ENCODE measurements around the gene PIGV. TPM values are rescaled to one million over a fixed set of nuclear protein-coding genes. Genes with fewer than 3 reads are reported as not detected.
"Not testable (repeated sequence)": the region's sequence is repeated elsewhere in the genome, so short reads cannot be mapped to it uniquely, and the experiment has no call there.

Gene PIGV
- total RNA-seq, 2 donors from 2014 or later: 6.4 to 13.8 TPM

DNA sequence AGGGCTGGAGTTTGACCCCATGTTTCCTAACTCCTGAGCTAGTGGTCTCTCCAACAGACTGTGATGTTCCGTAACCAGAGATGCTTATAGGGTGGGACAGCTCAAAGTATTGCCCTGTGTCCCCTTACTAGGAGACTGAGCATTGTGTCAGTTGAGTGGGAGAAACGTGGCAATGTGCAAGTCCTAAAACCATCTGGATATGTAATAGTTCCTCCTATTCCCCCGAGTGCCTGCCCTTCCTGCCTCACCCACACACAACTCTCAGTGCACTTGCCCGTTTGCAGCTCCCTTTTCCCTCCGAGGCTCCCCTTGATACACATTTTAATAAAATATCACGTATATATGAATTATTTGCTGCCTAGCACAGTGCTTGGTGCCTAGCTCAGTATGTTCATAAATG, 3.4 kb downstream of the PIGV start:
- Histone ChIP-seq H3K27me3 (no peaks in the 10 kb centered on the region), H3K4me3 (no peak overlapping the region), H3K36me3 (peaks cover 14% of the 10 kb centered on the region), H3K4me1 (peaks cover 0 to 37% of the 10 kb centered on the region in 2 donors), H3K27ac (peak overlapping the region in 1 of 2 donors; percentile 5), H3K9me3 (no peaks in the 10 kb centered on the region)
- TF ChIP-seq, protein P1, sequence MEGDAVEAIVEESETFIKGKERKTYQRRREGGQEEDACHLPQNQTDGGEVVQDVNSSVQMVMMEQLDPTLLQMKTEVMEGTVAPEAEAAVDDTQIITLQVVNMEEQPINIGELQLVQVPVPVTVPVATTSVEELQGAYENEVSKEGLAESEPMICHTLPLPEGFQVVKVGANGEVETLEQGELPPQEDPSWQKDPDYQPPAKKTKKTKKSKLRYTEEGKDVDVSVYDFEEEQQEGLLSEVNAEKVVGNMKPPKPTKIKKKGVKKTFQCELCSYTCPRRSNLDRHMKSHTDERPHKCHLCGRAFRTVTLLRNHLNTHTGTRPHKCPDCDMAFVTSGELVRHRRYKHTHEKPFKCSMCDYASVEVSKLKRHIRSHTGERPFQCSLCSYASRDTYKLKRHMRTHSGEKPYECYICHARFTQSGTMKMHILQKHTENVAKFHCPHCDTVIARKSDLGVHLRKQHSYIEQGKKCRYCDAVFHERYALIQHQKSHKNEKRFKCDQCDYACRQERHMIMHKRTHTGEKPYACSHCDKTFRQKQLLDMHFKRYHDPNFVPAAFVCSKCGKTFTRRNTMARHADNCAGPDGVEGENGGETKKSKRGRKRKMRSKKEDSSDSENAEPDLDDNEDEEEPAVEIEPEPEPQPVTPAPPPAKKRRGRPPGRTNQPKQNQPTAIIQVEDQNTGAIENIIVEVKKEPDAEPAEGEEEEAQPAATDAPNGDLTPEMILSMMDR (IDR thresholded peaks at IDR 0.05): no peak
- DNase-seq (ENCODE audit: low spot score): no peak

DNA sequence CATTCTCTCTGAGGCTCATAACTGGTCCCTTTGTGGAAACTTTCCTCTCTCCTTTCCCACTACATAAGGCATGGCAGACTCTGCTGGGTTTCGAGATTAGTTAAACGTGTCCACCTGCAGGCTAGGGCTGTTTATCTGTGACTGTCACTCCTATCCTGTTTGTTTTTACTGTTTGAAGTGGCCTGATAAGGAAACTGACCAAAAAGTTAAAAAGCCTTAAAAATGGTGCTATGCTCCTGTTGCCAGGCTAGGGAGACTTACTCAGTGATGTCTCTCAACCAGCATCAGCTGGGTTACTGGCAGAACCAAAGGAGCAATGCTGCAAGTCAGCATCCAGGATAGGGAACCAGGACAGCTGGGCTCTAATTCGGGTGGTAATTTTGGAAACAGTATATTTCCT, 3.9 kb downstream of the PIGV start:
- no peak for DNase-seq (ENCODE audit: low spot score)
- no peaks in the 10 kb centered on the region for H3K27me3 ChIP-seq
- TF ChIP-seq, protein P1 (IDR thresholded peaks at IDR 0.05): no peak
- H3K27ac ChIP-seq: peak overlapping the region in 1 of 2 donors; percentile 26
- H3K9me3 ChIP-seq: no peaks in the 10 kb centered on the region
- H3K4me1 ChIP-seq: peaks cover 0 to 35% of the 10 kb centered on the region in 2 donors
- H3K4me3 ChIP-seq: no peak overlapping the region
- peaks cover 14% of the 10 kb centered on the region for H3K36me3 ChIP-seq

DNA sequence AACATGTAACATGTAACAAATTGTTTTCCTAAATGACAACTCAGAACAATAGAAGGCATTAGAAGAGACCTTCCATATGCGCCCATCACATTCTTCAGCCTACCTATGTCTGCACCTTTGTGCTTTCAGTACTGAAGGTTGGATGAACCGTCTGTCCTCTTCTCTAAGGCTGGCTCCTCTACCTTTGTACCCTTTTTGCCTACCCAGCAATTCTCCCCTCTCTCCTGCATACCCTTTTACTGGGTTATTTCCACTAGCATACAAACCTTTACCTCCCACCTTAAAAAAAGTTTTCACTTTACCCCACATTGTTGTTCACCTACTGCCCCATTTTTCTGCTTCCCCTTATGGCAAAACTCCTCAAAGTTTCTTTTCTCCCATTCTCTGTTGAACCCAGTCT, 5.2 kb downstream of the PIGV start:
- H3K4me1 ChIP-seq: peaks cover 0 to 38% of the 10 kb centered on the region in 2 donors
- H3K4me3 ChIP-seq: no peak overlapping the region
- TF ChIP-seq, protein P1 (IDR thresholded peaks at IDR 0.05): no peak
- peaks cover 14% of the 10 kb centered on the region for H3K36me3 ChIP-seq
- H3K27ac ChIP-seq: no peak overlapping the region
- H3K27me3 ChIP-seq: no peaks in the 10 kb centered on the region
- no peak for DNase-seq (ENCODE audit: low spot score)
- H3K9me3 ChIP-seq: no peaks in the 10 kb centered on the region

DNA sequence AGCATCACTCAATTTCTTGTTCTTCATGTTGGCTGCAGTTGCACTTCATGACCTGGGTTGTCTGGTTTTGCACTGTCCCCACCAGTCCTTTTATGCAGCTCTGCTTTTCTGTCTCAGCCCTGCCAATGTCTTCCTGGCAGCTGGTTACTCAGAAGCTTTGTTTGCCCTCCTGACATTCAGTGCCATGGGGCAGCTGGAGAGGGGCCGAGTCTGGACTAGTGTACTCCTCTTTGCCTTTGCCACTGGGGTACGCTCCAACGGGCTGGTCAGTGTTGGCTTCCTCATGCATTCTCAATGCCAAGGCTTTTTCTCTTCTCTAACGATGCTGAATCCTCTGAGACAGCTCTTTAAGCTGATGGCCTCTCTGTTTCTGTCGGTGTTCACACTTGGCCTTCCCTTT, 6.6 kb downstream of the PIGV start:
- peaks cover 0 to 49% of the 10 kb centered on the region in 2 donors for H3K4me1 ChIP-seq

DNA sequence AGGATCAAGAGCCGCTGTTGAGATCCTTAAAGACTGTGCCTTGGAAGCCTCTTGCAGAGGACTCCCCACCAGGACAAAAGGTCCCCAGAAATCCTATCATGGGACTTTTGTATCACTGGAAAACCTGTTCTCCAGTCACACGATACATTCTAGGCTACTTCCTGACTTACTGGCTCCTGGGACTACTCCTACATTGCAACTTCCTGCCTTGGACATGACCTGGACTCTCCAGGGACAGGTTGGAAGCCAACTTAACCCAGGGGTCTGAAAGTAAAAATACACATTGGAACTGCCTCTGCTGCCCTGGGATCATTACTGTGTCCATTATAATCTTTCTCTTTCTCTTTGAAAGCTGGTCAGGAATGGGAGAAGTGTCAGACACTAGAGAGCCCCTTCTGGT, 9.9 kb downstream of the PIGV start:
- H3K27me3 ChIP-seq: no peaks in the 10 kb centered on the region
- H3K9me3 ChIP-seq: no peaks in the 10 kb centered on the region
- DNase-seq (ENCODE audit: low spot score): no peak
- TF ChIP-seq, protein P1 (IDR thresholded peaks at IDR 0.05): no peak
- H3K36me3 ChIP-seq: peaks cover 14% of the 10 kb centered on the region
- H3K4me1 ChIP-seq: peaks cover 0 to 47% of the 10 kb centered on the region in 2 donors
- H3K4me3 ChIP-seq: no peak overlapping the region
- H3K27ac ChIP-seq: peak overlapping the region; percentile 32 to 58

More for the DNA sequence above, 6.6 kb downstream of the PIGV start:
- Histone ChIP-seq H3K36me3 (peaks cover 14% of the 10 kb centered on the region), H3K9me3 (no peaks in the 10 kb centered on the region), H3K27me3 (no peaks in the 10 kb centered on the region), H3K4me3 (no peak overlapping the region), H3K27ac (no peak overlapping the region)
- no peak for DNase-seq (ENCODE audit: low spot score)
- TF ChIP-seq, protein P1 (IDR thresholded peaks at IDR 0.05): no peak

DNA sequence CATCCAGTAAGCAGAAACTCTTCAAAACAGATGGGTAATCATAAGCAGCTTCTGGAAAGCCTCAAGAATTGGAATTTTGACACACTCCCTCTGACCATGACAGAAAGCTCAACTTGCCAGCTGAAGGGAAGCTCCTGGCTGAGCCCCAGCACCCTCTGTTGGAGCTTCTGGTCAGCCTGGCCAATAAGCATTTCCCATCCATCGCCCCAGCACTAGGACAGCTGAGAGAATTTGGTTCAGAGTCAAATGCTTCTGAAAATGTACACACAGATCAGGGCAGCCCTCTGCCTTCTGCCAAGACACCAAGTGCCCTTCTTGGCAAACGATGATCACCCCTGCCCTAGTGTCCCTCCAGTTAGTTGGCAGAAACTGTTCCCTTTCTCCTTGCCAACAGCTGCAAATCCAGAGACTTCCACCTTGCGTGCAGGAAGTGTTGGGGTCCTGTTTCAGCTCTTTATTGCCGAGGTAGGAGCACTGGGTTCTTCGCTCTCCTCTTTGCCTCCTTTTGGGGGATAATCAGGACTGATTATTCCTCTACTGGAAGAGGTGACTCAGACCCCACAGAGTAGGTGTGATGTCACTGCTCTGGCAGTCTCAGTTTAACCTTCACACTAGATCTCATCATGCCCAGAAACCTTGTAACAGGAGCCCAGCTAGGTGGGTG, 11.9 kb downstream of the PIGV start:
- TF ChIP-seq, protein P1 (IDR thresholded peaks at IDR 0.05): no peak

DNA sequence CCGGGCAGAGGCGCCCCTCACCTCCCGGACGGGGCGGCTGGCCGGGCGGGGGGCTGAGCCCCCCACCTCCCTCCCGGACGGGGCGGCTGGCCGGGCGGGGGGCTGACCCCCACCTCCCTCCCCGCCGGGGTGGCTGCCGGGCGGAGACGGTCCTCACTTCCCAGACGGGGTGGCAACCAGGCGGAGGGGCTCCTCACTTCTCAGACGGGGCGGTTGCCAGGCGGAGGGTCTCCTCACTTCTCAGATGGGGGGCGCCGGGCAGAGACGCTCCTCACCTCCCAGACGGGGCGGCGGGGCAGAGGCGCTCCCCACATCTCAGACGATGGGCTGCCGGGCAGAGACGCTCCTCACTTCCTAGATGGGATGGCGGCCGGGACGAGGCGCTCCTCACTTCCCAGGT, 16.2 kb downstream of the PIGV start:
- H3K9me3 ChIP-seq; H3K36me3 ChIP-seq; DNase-seq (ENCODE audit: low spot score); H3K27me3 ChIP-seq; H3K27ac ChIP-seq; H3K4me3 ChIP-seq: not testable (repeated sequence)
- peaks cover 0 to 24% of the 10 kb centered on the region in 2 donors for H3K4me1 ChIP-seq

More for the DNA sequence above, 11.9 kb downstream of the PIGV start:
- Histone ChIP-seq H3K4me1 (peaks cover 0 to 47% of the 10 kb centered on the region in 2 donors), H3K36me3 (peaks cover 7% of the 10 kb centered on the region), H3K4me3 (peak overlapping the region in 1 of 2 donors; percentile 11), H3K9me3 (no peaks in the 10 kb centered on the region), H3K27ac (peak overlapping the region; percentile 67 to 89), H3K27me3 (no peaks in the 10 kb centered on the region)
- no peak for DNase-seq (ENCODE audit: low spot score)
